Fibroblast of villous mesenchyme (primary cell): ENCODE results near the gene MGAT5B. TPM values are rescaled to one million over a fixed set of nuclear protein-coding genes. Genes with fewer than 3 reads are reported as not detected.

Source experiments
- DNase-seq: peaks from one replicate; pipeline ENCODE4 v3.0.0-alpha.2; 2010; ENCODE audit warnings: low read depth
- H3K4me3 ChIP-seq: 2 replicates; pipeline ENCODE4 v1.5.1; 2011; ENCODE audit warnings: low read depth, mild to moderate bottlenecking, low read length
- total RNA-seq: library from RNA; depleted of rRNA; stranded (reverse); fragments of >200 nt; gene quantifications from 2 replicates; pipeline ENCODE4 v1.2.3, GENCODE V29; 2012
- TF ChIP-seq, protein P1 (sequence below): IDR thresholded peaks from 2 replicates; pipeline ENCODE4 v1.5.1; 2012; ENCODE audit warnings: low read depth, mild to moderate bottlenecking, low read length; ENCODE audit not compliant: insufficient read depth

Gene MGAT5B
- total RNA-seq, 1 donor = 0.43 TPM

DNA sequence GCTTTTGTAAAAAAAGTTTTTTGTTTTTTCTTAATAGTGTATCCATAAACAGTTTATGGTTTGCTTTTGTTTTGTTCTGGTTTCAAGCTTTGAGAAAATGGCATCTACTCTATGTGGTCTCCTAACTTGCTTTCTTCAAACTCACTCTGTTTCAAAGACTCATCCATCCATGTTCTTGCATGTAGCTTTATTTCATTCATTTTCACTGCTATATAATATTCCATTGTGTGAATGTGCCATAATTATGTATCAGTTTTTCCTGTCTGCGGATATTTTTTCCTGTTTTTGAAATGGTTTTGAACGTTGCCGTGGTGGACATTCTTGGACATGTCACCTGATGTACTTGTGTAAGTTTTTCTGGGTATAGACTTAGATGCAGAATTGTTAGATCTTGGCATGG lies 39.1 kb downstream of the MGAT5B start:
- TF ChIP-seq, protein P1, sequence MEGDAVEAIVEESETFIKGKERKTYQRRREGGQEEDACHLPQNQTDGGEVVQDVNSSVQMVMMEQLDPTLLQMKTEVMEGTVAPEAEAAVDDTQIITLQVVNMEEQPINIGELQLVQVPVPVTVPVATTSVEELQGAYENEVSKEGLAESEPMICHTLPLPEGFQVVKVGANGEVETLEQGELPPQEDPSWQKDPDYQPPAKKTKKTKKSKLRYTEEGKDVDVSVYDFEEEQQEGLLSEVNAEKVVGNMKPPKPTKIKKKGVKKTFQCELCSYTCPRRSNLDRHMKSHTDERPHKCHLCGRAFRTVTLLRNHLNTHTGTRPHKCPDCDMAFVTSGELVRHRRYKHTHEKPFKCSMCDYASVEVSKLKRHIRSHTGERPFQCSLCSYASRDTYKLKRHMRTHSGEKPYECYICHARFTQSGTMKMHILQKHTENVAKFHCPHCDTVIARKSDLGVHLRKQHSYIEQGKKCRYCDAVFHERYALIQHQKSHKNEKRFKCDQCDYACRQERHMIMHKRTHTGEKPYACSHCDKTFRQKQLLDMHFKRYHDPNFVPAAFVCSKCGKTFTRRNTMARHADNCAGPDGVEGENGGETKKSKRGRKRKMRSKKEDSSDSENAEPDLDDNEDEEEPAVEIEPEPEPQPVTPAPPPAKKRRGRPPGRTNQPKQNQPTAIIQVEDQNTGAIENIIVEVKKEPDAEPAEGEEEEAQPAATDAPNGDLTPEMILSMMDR = no peak
- no peak overlapping the region for H3K4me3 ChIP-seq
- DNase-seq = no peak

- H3K4me3 ChIP-seq = no peak overlapping the region
- TF ChIP-seq, protein P1 = no peak
- DNase-seq = peak; percentile 48
Measured at GRCh38 chr17:76909971-76910760, 42.0 kb downstream of the MGAT5B start.

- TF ChIP-seq, protein P1 = no peak
- DNase-seq = no peak
- H3K4me3 ChIP-seq = no peak overlapping the region
Measured at GRCh38 chr17:76911299-76912017, 43.3 kb downstream of the MGAT5B start.

DNA sequence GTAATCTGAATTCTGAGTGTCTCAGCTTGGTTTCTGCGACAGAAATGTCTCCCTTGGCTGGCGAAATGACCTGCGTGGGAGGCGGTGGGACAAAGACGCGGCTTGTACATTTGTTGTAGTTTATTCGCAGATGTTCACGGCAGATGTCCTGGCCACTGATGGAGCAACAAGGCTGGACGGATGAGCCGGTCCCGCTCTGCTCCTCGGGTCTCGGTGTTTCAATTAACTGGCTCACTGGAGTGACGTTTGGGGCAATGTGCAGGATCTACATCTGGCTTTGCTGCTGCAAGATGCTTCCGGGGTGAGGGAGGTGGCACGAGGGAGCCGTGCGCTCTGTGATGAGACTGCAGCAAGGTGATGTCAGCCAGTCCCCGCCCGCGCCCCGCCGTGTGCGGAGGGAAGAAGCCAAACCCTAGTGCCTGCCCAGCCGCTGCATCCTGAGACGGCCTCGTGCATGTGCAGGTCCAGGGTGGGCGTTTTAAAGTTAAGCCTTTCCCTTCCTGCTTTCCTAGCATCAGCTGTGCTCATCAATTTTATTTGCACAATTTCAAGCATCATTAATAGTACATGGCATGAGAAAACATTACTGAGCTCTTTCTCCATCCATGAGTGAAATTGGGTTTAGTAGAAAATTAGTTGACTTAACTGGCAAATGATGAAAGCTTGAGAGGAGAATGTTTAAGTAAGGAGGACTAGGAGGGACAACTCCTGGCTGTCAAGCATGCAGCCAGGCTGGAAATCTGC lies 44.4 kb downstream of the MGAT5B start:
- no peak overlapping the region for H3K4me3 ChIP-seq
- DNase-seq = no peak
- TF ChIP-seq, protein P1 = no peak

- DNase-seq = no peak
- TF ChIP-seq, protein P1 = no peak
- H3K4me3 ChIP-seq = no peak overlapping the region
Measured at GRCh38 chr17:76914937-76915336, 46.7 kb downstream of the MGAT5B start.

- TF ChIP-seq, protein P1 = no peak
- no peak for DNase-seq
- no peak overlapping the region for H3K4me3 ChIP-seq
Measured at GRCh38 chr17:76915840-76916510, 47.8 kb downstream of the MGAT5B start.
